GM10266 (cell line): ENCODE results near the gene SHISAL2A.
A peak's percentile ranks its signal among the peaks of the same experiment; 100 is the strongest.

Experiments
- DNase-seq: peaks from one replicate; pipeline ENCODE4 v3.0.0; 2012; ENCODE audit errors: extremely low spot score
- TF ChIP-seq, protein P1 (sequence below): IDR thresholded peaks from 2 replicates; pipeline ENCODE4 v1.5.1; 2012; ENCODE audit warnings: mild to moderate bottlenecking, low read depth; ENCODE audit not compliant: control insufficient read depth, insufficient read depth; ENCODE audit errors: missing control alignments

The SHISAL2A gene

GRCh38 chr1:52645261-52645660 lies 12.3 kb downstream of the SHISAL2A start:
- DNase-seq: no peak
- TF ChIP-seq, protein P1, sequence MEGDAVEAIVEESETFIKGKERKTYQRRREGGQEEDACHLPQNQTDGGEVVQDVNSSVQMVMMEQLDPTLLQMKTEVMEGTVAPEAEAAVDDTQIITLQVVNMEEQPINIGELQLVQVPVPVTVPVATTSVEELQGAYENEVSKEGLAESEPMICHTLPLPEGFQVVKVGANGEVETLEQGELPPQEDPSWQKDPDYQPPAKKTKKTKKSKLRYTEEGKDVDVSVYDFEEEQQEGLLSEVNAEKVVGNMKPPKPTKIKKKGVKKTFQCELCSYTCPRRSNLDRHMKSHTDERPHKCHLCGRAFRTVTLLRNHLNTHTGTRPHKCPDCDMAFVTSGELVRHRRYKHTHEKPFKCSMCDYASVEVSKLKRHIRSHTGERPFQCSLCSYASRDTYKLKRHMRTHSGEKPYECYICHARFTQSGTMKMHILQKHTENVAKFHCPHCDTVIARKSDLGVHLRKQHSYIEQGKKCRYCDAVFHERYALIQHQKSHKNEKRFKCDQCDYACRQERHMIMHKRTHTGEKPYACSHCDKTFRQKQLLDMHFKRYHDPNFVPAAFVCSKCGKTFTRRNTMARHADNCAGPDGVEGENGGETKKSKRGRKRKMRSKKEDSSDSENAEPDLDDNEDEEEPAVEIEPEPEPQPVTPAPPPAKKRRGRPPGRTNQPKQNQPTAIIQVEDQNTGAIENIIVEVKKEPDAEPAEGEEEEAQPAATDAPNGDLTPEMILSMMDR: no peak

- TF ChIP-seq, protein P1: no peak
- DNase-seq: no peak
Observed at GRCh38 chr1:52651904-52652303, 18.9 kb downstream of the SHISAL2A start.

DNA sequence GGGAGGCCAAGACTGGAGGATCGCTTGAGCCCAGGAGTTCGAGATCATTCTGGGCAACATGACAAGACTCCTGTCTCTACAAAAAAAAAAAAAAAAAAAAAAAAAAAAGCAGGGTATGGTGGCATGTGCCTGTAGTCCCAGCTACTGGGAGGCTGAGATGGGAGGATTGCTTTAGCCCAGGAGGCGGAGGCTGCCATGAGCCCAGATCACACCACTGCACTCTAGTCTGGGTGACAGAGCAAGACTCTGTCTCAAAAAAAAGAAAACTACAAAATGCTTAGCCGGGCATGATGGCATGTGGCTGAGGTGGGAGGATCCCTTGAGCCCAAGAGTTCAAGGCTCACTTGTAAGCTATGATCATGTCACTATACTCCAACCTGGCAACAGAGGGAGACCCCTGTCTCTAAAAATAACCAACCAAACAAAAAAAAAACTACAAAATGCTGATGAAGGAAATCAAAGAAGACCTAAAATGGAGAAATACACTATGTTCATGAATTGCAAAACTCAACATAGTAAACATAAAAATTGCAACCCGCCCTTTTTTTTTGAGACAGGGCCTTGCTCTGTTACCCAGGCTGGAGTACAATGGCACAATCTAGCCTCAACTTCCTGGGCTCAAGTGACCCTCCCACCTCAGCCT lies 20.4 kb downstream of the SHISAL2A start:
- TF ChIP-seq, protein P1: no peak
- no peak for DNase-seq

DNA sequence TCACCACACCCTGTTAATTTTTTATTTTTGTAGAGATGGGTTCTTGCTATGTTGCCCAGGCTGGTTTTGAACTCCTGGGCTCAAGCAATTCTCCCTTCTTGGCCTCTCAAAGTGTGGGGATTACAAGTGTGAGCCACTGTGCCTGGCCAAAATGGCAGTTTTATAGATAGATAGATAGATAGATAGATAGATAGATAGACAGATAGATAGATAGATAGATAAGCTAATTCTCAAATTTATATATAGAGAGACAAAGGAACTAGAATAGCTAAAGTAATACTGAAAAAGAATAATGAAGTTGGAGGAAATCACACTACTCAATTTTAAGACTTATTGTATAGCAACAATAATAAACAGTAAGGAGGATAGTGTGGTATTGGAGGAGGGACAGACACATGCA lies 21.1 kb downstream of the SHISAL2A start:
- TF ChIP-seq, protein P1: no peak
- DNase-seq: no peak

DNA sequence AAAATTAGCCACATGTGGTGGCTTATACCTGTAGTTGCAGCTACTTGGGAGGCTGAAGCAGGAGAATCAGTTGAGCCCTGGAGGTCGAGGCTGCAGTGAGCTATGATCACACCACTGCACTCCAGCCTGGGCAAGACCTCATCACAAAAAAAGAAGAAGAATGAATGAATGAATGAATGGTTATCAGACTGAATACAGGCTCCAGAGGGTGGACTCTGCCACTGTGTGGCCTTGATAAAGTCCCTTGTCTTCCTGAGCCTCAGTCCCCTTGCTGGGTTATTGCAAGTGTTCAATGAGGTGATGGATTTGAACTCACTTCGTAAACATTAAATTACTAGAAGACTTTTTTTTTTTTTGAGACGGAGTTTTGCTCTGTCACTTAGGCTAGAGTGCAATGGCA lies 24.7 kb downstream of the SHISAL2A start:
- no peak for DNase-seq
- TF ChIP-seq, protein P1: no peak

DNA sequence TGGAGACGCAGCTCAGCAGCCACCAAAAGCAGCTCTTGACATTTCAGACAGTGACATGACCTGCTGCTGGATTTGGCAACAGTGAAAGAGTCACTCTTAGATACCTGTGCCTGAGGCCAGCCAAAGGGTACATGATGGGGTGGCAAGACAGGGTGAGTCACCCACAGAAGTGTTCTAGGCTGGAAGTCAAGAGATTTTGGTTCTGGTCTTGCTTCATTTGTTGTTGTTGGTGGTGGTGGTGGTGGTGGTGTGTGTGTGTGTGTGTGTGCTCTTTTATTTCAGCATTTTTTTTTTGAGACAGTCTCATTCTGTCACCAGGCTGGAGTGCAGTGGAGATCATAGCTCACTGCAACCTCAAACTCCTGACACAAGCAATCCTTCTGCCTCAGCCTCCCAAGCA lies 25.8 kb downstream of the SHISAL2A start:
- DNase-seq: no peak
- TF ChIP-seq, protein P1: no peak

GRCh38 chr1:52659356-52659755 lies 26.4 kb downstream of the SHISAL2A start:
- DNase-seq: peak; percentile 66

More at GRCh38 chr1:52659356-52659755, 26.4 kb downstream of the SHISAL2A start:
- TF ChIP-seq, protein P1: no peak
